ENCODE results near the gene GRID2. TPM values are rescaled to one million over a fixed set of nuclear protein-coding genes. Genes with fewer than 3 reads are reported as not detected.

Gene GRID2
- total and polyA plus RNA-seq, 10 of the 15 experiments (the other 5 are each of a cell fraction or from before 2014, with no cell fraction given) = not detected

GRCh38 chr4:92994727-92995126 lies 691.0 kb downstream of the GRID2 start (continued):
- TF ChIP-seq DPF2 (IDR thresholded peaks at IDR 0.05) = no peak
- TF ChIP-seq PAX8 (IDR thresholded peaks at IDR 0.05) = no peak

GRCh38 chr4:92996533-92996932 lies 692.8 kb downstream of the GRID2 start:
- no peak overlapping the region for H3K4me3 ChIP-seq
- FAIRE-seq (no peak), DNase-seq (ENCODE audit: low read depth, low spot score) (no peak), ATAC-seq (no peak)
- no TSS peak for BruUV-seq (replicated peaks)
- intact Hi-C loops (cut with micrococcal nuclease; ENCODE audit: unreplicated experiment) (no loop called here), in situ Hi-C loops (cut with MboI) (no loop called here)
- SMC1A ChIA-PET (ENCODE audit: uncharacterized antibody, unreplicated experiment) = no interaction called here
- 0% methylated on average over 2 of the region's 2 CpGs for WGBS (ENCODE audit: insufficient coverage, insufficient replicate concordance, low lambda C conversion rate, missing lambda C conversion rate)
- RAD21 ChIA-PET (ENCODE audit: unreplicated experiment) = no interaction called here
- H3K36me3 ChIP-seq (ENCODE audit: control insufficient read depth in 2 of 2, insufficient read depth in 2 of 2, low read length in 1 of 2) = no peaks in the 10 kb centered on the region
- no peaks in the 10 kb centered on the region for H3K9me3 ChIP-seq (replicated peaks; ENCODE audit: control insufficient read depth, insufficient read depth, low read length)
- H4K20me1 ChIP-seq (ENCODE audit: control insufficient read depth, insufficient read depth) = no peaks in the 10 kb centered on the region
- CTCF ChIA-PET = no interaction called here
- H3K4me2 ChIP-seq (ENCODE audit: control insufficient read depth, insufficient read depth) = no peak overlapping the region
- no peaks in the 10 kb centered on the region for H3K27me3 ChIP-seq (replicated peaks in 1 of 2; ENCODE audit: control insufficient read depth in 2 of 2, insufficient read depth in 2 of 2, low read length in 1 of 2)
- no peak overlapping the region for H2AFZ ChIP-seq (ENCODE audit: control insufficient read depth, low read depth, low read length)
- H3K79me2 ChIP-seq (ENCODE audit: control insufficient read depth, insufficient read depth, low read length) = no peaks in the 10 kb centered on the region
- H3K27ac ChIP-seq (ENCODE audit: control insufficient read depth, insufficient read depth) = no peak overlapping the region
- no peak overlapping the region for H3K9ac ChIP-seq (ENCODE audit: control insufficient read depth, insufficient read depth, low read length)
- POLR2A ChIA-PET = no interaction called here
- no peaks in the 10 kb centered on the region for H3K4me1 ChIP-seq (ENCODE audit: control insufficient read depth, insufficient read depth, low read length)
- TF ChIP-seq SP1 (IDR thresholded peaks at IDR 0.05; ENCODE audit: low read depth, low read length) (no peak), ESRRA (IDR thresholded peaks at IDR 0.05; ENCODE audit: low read length) (no peak), MXI1 (IDR thresholded peaks at IDR 0.05; ENCODE audit: low read depth, low read length) (no peak), NR2F1 (conservative IDR thresholded peaks at IDR 0.05) (no peak), CHD1 (IDR thresholded peaks at IDR 0.05; ENCODE audit: low read depth, low read length) (no peak), GATAD2B (conservative IDR thresholded peaks at IDR 0.05; ENCODE audit: low read depth) (no peak), CEBPB (IDR thresholded peaks at IDR 0.05; ENCODE audit: borderline replicate concordance in 1 of 2, low read depth in 2 of 2, low read length in 2 of 2) (no peak), NR2C2 (IDR thresholded peaks at IDR 0.05; ENCODE audit: borderline replicate concordance, control insufficient read depth, insufficient read length, low read depth) (no peak), STAT3 (IDR thresholded peaks at IDR 0.05; ENCODE audit: low read depth, low read length) (no peak), ASH2L (IDR thresholded peaks at IDR 0.05; ENCODE audit: borderline replicate concordance, low read depth) (no peak), RB1 (IDR thresholded peaks at IDR 0.05; ENCODE audit: borderline replicate concordance) (no peak), SMC3 (IDR thresholded peaks at IDR 0.05; ENCODE audit: borderline replicate concordance, low read length) (no peak), NKRF (conservative IDR thresholded peaks at IDR 0.05) (no peak), CBFB (IDR thresholded peaks at IDR 0.05; ENCODE audit: low read depth) (no peak)
- TF ChIP-seq, protein P1, sequence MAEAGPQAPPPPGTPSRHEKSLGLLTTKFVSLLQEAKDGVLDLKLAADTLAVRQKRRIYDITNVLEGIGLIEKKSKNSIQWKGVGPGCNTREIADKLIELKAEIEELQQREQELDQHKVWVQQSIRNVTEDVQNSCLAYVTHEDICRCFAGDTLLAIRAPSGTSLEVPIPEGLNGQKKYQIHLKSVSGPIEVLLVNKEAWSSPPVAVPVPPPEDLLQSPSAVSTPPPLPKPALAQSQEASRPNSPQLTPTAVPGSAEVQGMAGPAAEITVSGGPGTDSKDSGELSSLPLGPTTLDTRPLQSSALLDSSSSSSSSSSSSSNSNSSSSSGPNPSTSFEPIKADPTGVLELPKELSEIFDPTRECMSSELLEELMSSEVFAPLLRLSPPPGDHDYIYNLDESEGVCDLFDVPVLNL (IDR thresholded peaks at IDR 0.05; ENCODE audit: low read depth, low read length) = no peak
- TF ChIP-seq, protein P2, sequence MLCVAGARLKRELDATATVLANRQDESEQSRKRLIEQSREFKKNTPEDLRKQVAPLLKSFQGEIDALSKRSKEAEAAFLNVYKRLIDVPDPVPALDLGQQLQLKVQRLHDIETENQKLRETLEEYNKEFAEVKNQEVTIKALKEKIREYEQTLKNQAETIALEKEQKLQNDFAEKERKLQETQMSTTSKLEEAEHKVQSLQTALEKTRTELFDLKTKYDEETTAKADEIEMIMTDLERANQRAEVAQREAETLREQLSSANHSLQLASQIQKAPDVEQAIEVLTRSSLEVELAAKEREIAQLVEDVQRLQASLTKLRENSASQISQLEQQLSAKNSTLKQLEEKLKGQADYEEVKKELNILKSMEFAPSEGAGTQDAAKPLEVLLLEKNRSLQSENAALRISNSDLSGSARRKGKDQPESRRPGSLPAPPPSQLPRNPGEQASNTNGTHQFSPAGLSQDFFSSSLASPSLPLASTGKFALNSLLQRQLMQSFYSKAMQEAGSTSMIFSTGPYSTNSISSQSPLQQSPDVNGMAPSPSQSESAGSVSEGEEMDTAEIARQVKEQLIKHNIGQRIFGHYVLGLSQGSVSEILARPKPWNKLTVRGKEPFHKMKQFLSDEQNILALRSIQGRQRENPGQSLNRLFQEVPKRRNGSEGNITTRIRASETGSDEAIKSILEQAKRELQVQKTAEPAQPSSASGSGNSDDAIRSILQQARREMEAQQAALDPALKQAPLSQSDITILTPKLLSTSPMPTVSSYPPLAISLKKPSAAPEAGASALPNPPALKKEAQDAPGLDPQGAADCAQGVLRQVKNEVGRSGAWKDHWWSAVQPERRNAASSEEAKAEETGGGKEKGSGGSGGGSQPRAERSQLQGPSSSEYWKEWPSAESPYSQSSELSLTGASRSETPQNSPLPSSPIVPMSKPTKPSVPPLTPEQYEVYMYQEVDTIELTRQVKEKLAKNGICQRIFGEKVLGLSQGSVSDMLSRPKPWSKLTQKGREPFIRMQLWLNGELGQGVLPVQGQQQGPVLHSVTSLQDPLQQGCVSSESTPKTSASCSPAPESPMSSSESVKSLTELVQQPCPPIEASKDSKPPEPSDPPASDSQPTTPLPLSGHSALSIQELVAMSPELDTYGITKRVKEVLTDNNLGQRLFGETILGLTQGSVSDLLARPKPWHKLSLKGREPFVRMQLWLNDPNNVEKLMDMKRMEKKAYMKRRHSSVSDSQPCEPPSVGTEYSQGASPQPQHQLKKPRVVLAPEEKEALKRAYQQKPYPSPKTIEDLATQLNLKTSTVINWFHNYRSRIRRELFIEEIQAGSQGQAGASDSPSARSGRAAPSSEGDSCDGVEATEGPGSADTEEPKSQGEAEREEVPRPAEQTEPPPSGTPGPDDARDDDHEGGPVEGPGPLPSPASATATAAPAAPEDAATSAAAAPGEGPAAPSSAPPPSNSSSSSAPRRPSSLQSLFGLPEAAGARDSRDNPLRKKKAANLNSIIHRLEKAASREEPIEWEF (IDR thresholded peaks at IDR 0.05; ENCODE audit: insufficient replicate concordance, low read depth, low read length) = no peak

Measured in GM12878 (cell line).